Body of pancreas (tissue), 4 donors: ENCODE data around the gene HPGDS. TPM values are rescaled to one million over a fixed set of nuclear protein-coding genes. Genes with fewer than 3 reads are reported as not detected.

ENCODE experiments used
- ATAC-seq: fragments of 150-250 bp; one replicate; pipeline ENCODE4 v1.9.1; 2016
- DNase-seq, 4 donors: peaks; one replicate each; pipeline ENCODE4 v3.0.0-alpha.2; 2019
- H3K27ac ChIP-seq, 4 donors: fragments of 200-600 bp; sonication (generic); 1 replicate in 3 of 4; 2 replicates in 1 of 4; pipeline versions ENCODE4 v1.5.1 to v1.6.1; 2016 to 2019; ENCODE audit warnings: mild to moderate bottlenecking in 1 of 4, mixed read lengths in 1 of 4, moderate library complexity in 1 of 4
- H3K27me3 ChIP-seq, 2 donors: fragments of 200-600 bp; sonication (generic); one replicate each; pipeline ENCODE4 v1.6.0; 2016; ENCODE audit warnings: mild to moderate bottlenecking in 1 of 2
- H3K36me3 ChIP-seq, 2 donors: fragments of 200-600 bp; sonication (generic); replicated peaks in 1 of 2; 2 replicates each; pipeline ENCODE4 v1.5.1; 2016; ENCODE audit warnings: low read depth in 2 of 2; ENCODE audit not compliant: insufficient read depth in 1 of 2
- H3K4me1 ChIP-seq: fragments of 200-600 bp; sonication (generic); one replicate; pipeline ENCODE4 v1.6.0; 2016
- H3K4me3 ChIP-seq, 2 donors: fragments of 200-600 bp; sonication (generic); 1 replicate in 1 of 2; 2 replicates in 1 of 2; pipeline ENCODE4 v1.5.1; 2016 to 2019
- H3K9me3 ChIP-seq, 3 donors: fragments of 200-600 bp; sonication (generic); 1 replicate in 2 of 3; 2 replicates in 1 of 3; pipeline ENCODE4 v1.5.1; 2016
- POLR2A ChIP-seq, 3 donors: fragments of 450-650 bp; IDR thresholded peaks; one replicate each; pipeline ENCODE4 v1.6.1; 2016; ENCODE audit warnings: antibody characterized with exemption in 3 of 3, mild to moderate bottlenecking in 2 of 3
- WGBS, 2 donors: methylation state at CpG; one replicate each; pipeline ENCODE4 v1.1.5; 2017; 5-methylcytosine and 5-hydroxymethylcytosine counted together
- intact Hi-C: fragments of 100-400 bp; cut with DNase I; formaldehyde crosslinking; loops from one replicate; pipeline ENCODE4 v1.15.1; 2023
- total RNA-seq, 2 donors: library from RNA; depleted of rRNA; stranded (reverse); fragments of >200 nt; gene quantifications; one replicate each; pipeline ENCODE4 v1.1.0, GENCODE V29; 2016
- TF ChIP-seq, protein P1 (sequence below), 7 experiments: fragments of 450-650 bp in 4 of 7; fragments of 200-600 bp in 3 of 7; sonication (generic) in 3 of 7; IDR thresholded peaks; one replicate each; pipeline ENCODE4 v1.5.1; 2016 to 2019; ENCODE audit warnings: antibody characterized with exemption in 7 of 7

The HPGDS gene
- total RNA-seq, 2 donors from 2014 or later = 1.8 to 3.6 TPM

DNA sequence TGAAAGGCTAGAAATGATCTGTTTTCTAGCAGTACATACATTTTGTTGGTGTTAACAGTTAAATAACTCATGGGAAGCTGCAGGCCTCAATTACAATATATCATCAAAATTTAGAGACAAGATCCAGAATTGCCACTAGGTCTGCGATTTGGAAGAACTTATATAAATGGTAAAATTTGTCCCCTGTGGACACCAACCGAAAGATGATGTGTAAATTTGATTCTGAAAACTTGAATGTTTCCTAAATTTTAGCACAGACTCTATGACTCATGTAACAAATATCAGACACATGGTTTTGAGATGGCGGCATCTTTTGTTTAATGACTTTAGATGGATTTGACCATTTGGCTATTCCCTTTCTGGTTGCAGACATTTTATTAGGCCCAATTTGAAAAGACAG lies 6.0 kb upstream of the HPGDS start:
- Histone ChIP-seq H3K4me3 (no peak overlapping the region), H3K36me3 (no peaks in the 10 kb centered on the region), H3K27ac (no peak overlapping the region), H3K27me3 (no peaks in the 10 kb centered on the region), H3K9me3 (no peaks in the 10 kb centered on the region), H3K4me1 (peaks cover 9% of the 10 kb centered on the region)
- ATAC-seq = no peak
- intact Hi-C loops = no loop called here
- WGBS, 2 donors = 90 to 95% methylated on average over 3 of the region's 3 CpGs
- no peak for DNase-seq
- no peak for TF ChIP-seq POLR2A (IDR thresholded peaks at IDR 0.05)
- TF ChIP-seq, protein P1, sequence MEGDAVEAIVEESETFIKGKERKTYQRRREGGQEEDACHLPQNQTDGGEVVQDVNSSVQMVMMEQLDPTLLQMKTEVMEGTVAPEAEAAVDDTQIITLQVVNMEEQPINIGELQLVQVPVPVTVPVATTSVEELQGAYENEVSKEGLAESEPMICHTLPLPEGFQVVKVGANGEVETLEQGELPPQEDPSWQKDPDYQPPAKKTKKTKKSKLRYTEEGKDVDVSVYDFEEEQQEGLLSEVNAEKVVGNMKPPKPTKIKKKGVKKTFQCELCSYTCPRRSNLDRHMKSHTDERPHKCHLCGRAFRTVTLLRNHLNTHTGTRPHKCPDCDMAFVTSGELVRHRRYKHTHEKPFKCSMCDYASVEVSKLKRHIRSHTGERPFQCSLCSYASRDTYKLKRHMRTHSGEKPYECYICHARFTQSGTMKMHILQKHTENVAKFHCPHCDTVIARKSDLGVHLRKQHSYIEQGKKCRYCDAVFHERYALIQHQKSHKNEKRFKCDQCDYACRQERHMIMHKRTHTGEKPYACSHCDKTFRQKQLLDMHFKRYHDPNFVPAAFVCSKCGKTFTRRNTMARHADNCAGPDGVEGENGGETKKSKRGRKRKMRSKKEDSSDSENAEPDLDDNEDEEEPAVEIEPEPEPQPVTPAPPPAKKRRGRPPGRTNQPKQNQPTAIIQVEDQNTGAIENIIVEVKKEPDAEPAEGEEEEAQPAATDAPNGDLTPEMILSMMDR (IDR thresholded peaks at IDR 0.05) = no peak

DNA sequence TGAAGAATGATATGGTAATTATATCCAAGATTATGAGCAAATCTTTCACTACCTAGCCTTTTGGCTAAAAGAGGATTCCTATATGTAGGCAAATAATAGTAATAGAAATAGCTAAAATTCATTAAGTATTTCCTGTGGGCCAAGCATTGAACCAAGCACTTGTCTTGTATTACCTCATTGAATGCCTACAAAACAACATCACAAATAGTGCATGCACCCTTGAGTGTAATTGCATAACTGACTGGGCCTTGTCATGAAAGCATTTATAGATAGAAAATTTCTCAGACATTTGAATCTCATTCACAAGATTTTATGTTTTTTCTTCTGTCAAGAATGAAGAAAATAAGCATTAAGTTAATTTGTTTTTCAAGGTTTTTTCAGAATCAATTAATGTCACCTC lies 3.9 kb upstream of the HPGDS start:
- no peaks in the 10 kb centered on the region for H3K36me3 ChIP-seq
- no peak overlapping the region for H3K27ac ChIP-seq
- no peak overlapping the region for H3K4me3 ChIP-seq
- DNase-seq = no peak
- intact Hi-C loops = no loop called here
- no peaks in the 10 kb centered on the region for H3K9me3 ChIP-seq
- H3K4me1 ChIP-seq = peaks cover 9% of the 10 kb centered on the region
- TF ChIP-seq, protein P1 (IDR thresholded peaks at IDR 0.05) = no peak
- no peak for TF ChIP-seq POLR2A (IDR thresholded peaks at IDR 0.05)
- no peaks in the 10 kb centered on the region for H3K27me3 ChIP-seq
- no peak for ATAC-seq

DNA sequence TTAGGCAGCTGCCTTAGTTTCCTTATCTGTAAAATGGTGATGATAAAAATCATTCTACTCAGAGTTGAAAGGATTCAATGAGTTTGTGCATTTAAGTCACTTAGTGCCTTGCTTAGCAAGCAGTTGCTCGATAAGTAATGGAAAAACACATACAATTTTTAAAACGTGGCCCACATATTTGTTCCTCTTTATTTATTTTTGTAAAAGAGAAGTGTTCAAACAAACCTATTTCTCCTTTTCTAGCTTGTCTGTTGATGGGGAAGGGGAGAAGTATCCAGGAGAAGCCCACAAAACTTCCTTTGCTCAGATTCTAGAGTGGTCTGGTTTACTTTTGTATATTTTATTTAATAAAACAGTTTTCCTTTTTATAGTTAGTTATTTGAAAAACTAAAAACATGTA lies 3.3 kb upstream of the HPGDS start:
- TF ChIP-seq, protein P1 (IDR thresholded peaks at IDR 0.05) = no peak
- no peak for TF ChIP-seq POLR2A (IDR thresholded peaks at IDR 0.05)
- WGBS, 2 donors = 13 to 20% methylated on average over 2 of the region's 2 CpGs
- no peaks in the 10 kb centered on the region for H3K36me3 ChIP-seq
- intact Hi-C loops = no loop called here
- no peak for ATAC-seq
- H3K9me3 ChIP-seq = no peaks in the 10 kb centered on the region
- H3K4me3 ChIP-seq = no peak overlapping the region
- DNase-seq = no peak
- H3K27me3 ChIP-seq = no peaks in the 10 kb centered on the region
- peak overlapping the region in 1 of 4 donors; percentile 4 for H3K27ac ChIP-seq
- peaks cover 9% of the 10 kb centered on the region for H3K4me1 ChIP-seq

DNA sequence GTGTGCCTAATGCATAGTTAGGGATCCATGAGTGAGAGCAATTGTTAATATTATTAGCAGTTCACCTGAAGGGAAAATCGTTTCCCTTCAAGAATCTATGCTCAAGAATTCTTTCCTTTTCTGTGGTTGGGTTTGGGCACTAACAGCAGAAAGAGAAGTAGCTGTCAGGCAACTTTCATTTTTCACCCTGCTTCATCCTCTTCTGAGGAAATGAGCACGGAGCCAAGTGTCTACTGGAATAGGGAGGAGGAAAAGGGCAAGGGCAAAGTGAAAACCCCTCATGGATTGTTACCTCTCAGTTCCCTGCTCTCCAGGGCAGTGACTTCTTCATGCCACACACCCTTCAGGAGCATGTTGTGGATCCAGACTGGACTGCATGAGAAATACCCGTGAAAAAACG lies 2.6 kb upstream of the HPGDS start:
- peak overlapping the region in 1 of 4 donors; percentile 4 for H3K27ac ChIP-seq
- H3K36me3 ChIP-seq = no peaks in the 10 kb centered on the region
- intact Hi-C loops = no loop called here
- ATAC-seq (no peak), DNase-seq (no peak)
- H3K4me1 ChIP-seq = peaks cover 9% of the 10 kb centered on the region
- TF ChIP-seq, protein P1 (IDR thresholded peaks at IDR 0.05) = no peak
- no peak for TF ChIP-seq POLR2A (IDR thresholded peaks at IDR 0.05)
- no peak overlapping the region for H3K4me3 ChIP-seq
- H3K9me3 ChIP-seq = no peaks in the 10 kb centered on the region
- 29 to 52% methylated on average over 4 of the region's 4 CpGs for WGBS, 2 donors
- no peaks in the 10 kb centered on the region for H3K27me3 ChIP-seq

DNA sequence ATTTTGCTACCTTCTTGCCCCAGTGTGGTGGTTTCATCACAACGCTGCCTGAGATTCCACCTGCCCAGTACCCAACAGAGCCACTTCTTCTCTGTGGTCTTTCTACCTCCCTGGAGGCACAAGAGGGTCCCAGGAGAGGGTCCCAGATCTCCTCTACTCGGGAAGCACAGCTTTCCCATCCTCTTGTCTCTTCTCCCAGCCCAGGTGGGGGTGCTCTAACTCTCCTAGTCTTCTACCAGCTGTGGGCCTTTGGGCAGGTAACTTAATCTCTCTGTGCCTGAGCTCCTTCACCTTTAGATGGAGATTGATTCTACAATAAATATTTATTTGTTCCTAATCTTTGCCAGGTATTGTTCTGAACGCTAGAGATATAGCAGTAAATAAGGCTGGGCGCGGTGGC lies 1.8 kb upstream of the HPGDS start:
- Histone ChIP-seq H3K27me3 (no peaks in the 10 kb centered on the region), H3K36me3 (no peaks in the 10 kb centered on the region), H3K4me1 (peaks cover 9% of the 10 kb centered on the region), H3K27ac (no peak overlapping the region), H3K9me3 (no peaks in the 10 kb centered on the region), H3K4me3 (no peak overlapping the region)
- no peak for TF ChIP-seq POLR2A (IDR thresholded peaks at IDR 0.05)
- TF ChIP-seq, protein P1 (IDR thresholded peaks at IDR 0.05) = no peak
- DNase-seq (no peak), ATAC-seq (no peak)
- 65 to 78% methylated on average over 5 of the region's 5 CpGs for WGBS, 2 donors
- intact Hi-C loops = no loop called here
